Endothelial cell (in vitro differentiated cells): Measurements from ENCODE around the gene SKAP2. TPM values are rescaled to one million over a fixed set of nuclear protein-coding genes. Genes with fewer than 3 reads are reported as not detected.

Source experiments
- DNase-seq: peaks from one replicate; pipeline ENCODE4 v3.0.0; 2021; ENCODE audit warnings: low spot score
- H3K27ac Mint-ChIP-seq: one replicate; pipeline ENCODE4 v1.8.0; 2021; ENCODE audit warnings: mixed read lengths, inconsistent platforms; ENCODE audit not compliant: unreplicated experiment
- H3K27me3 Mint-ChIP-seq: one replicate; pipeline ENCODE4 v1.8.0; 2021; ENCODE audit warnings: mild to moderate bottlenecking, moderate library complexity, mixed read lengths, inconsistent platforms; ENCODE audit not compliant: unreplicated experiment
- H3K36me3 Mint-ChIP-seq: one replicate; pipeline ENCODE4 v1.8.0; 2021; ENCODE audit warnings: mild to moderate bottlenecking, low read depth, mixed read lengths, inconsistent platforms; ENCODE audit not compliant: unreplicated experiment
- H3K4me1 Mint-ChIP-seq: one replicate; pipeline ENCODE4 v1.8.0; 2021; ENCODE audit warnings: mild to moderate bottlenecking, mixed read lengths, inconsistent platforms; ENCODE audit not compliant: unreplicated experiment
- H3K4me3 Mint-ChIP-seq: one replicate; pipeline ENCODE4 v1.8.0; 2021; ENCODE audit warnings: mild to moderate bottlenecking, mixed read lengths, inconsistent platforms; ENCODE audit not compliant: unreplicated experiment
- H3K9me3 Mint-ChIP-seq: one replicate; pipeline ENCODE4 v1.8.0; 2021; ENCODE audit warnings: mixed read lengths, inconsistent platforms; ENCODE audit not compliant: unreplicated experiment
- CTCF ChIP-seq: fragments of 200-600 bp; sonication (generic); IDR thresholded peaks from one replicate; pipeline ENCODE4 v1.5.0; 2021; ENCODE audit warnings: antibody characterized with exemption; ENCODE audit not compliant: unreplicated experiment
- total RNA-seq: library from RNA; stranded (reverse); fragmentation: NEBNext Ultra II Directional; extraction: Animal tissue kit (Norgen Biotek cat#: 25700); gene quantifications from one replicate; pipeline ENCODE4 v1.2.1, GENCODE V29; 2021; ENCODE audit not compliant: unreplicated experiment

The SKAP2 gene
- total RNA-seq, 1 donor from 2014 or later: 24.7 TPM

- H3K27me3 Mint-ChIP-seq: peaks cover 1% of the 10 kb centered on the region
- no peak overlapping the region for H3K27ac Mint-ChIP-seq
- H3K36me3 Mint-ChIP-seq: no peaks in the 10 kb centered on the region
- H3K4me3 Mint-ChIP-seq: no peak overlapping the region
- no peaks in the 10 kb centered on the region for H3K9me3 Mint-ChIP-seq
- no peaks in the 10 kb centered on the region for H3K4me1 Mint-ChIP-seq
- no peak for TF ChIP-seq CTCF
- DNase-seq: no peak
These were observed 226.8 kb downstream of the SKAP2 start for GRCh38 chr7:26637610-26638009.

- no peak overlapping the region for H3K27ac Mint-ChIP-seq
- H3K9me3 Mint-ChIP-seq: no peaks in the 10 kb centered on the region
- no peak for TF ChIP-seq CTCF
- no peaks in the 10 kb centered on the region for H3K36me3 Mint-ChIP-seq
- H3K27me3 Mint-ChIP-seq: peaks cover 1% of the 10 kb centered on the region
- H3K4me1 Mint-ChIP-seq: no peaks in the 10 kb centered on the region
- DNase-seq: no peak
- H3K4me3 Mint-ChIP-seq: no peak overlapping the region
These were observed 227.6 kb downstream of the SKAP2 start for GRCh38 chr7:26636808-26637207.

GRCh38 chr7:26633557-26633956, 230.8 kb downstream of the SKAP2 start:
- H3K9me3 Mint-ChIP-seq: no peaks in the 10 kb centered on the region
- no peak for TF ChIP-seq CTCF
- DNase-seq: no peak
- H3K36me3 Mint-ChIP-seq: no peaks in the 10 kb centered on the region
- no peak overlapping the region for H3K27ac Mint-ChIP-seq
- H3K27me3 Mint-ChIP-seq: peaks cover 1% of the 10 kb centered on the region
- H3K4me3 Mint-ChIP-seq: no peak overlapping the region
- H3K4me1 Mint-ChIP-seq: no peaks in the 10 kb centered on the region

GRCh38 chr7:26631601-26632000, 232.8 kb downstream of the SKAP2 start:
- H3K9me3 Mint-ChIP-seq: no peaks in the 10 kb centered on the region
- no peak overlapping the region for H3K4me3 Mint-ChIP-seq
- H3K27ac Mint-ChIP-seq: no peak overlapping the region
- no peaks in the 10 kb centered on the region for H3K36me3 Mint-ChIP-seq
- DNase-seq: no peak
- TF ChIP-seq CTCF: no peak
- H3K4me1 Mint-ChIP-seq: no peaks in the 10 kb centered on the region
- H3K27me3 Mint-ChIP-seq: peaks cover 4% of the 10 kb centered on the region

GRCh38 chr7:26630941-26631580, 233.3 kb downstream of the SKAP2 start:
- H3K4me1 Mint-ChIP-seq: no peaks in the 10 kb centered on the region
- H3K9me3 Mint-ChIP-seq: no peaks in the 10 kb centered on the region
- no peak for TF ChIP-seq CTCF
- H3K36me3 Mint-ChIP-seq: no peaks in the 10 kb centered on the region
- H3K27me3 Mint-ChIP-seq: peaks cover 2% of the 10 kb centered on the region
- H3K27ac Mint-ChIP-seq: no peak overlapping the region
- DNase-seq: no peak
- H3K4me3 Mint-ChIP-seq: no peak overlapping the region
